ENCODE results near the gene SLC25A40.
"Not testable (repeated sequence)": the region's sequence is repeated elsewhere in the genome, so short reads cannot be mapped to it uniquely, and the experiment has no call there.

GRCh38 chr7:87828383-87828782 is 47.8 kb downstream of the SLC25A40 start:
- not testable (repeated sequence) for TF ChIP-seq EZH2phosphoT487 (IDR thresholded peaks at IDR 0.05; ENCODE audit: insufficient read depth, low read depth); EZH2 (IDR thresholded peaks at IDR 0.05; ENCODE audit: insufficient read depth, poor library complexity, severe bottlenecking)
